Islet of Langerhans (tissue), 1 donor: ENCODE results near the gene FUBP1.
"Not testable (repeated sequence)": the region's sequence is repeated elsewhere in the genome, so short reads cannot be mapped to it uniquely, and the experiment has no call there.

ENCODE experiments used
- FAIRE-seq: peaks from one replicate; lab custom pipeline; 2011; peaks lifted over from hg19 to GRCh38; lab: Jason Lieb, UNC

The FUBP1 gene

DNA sequence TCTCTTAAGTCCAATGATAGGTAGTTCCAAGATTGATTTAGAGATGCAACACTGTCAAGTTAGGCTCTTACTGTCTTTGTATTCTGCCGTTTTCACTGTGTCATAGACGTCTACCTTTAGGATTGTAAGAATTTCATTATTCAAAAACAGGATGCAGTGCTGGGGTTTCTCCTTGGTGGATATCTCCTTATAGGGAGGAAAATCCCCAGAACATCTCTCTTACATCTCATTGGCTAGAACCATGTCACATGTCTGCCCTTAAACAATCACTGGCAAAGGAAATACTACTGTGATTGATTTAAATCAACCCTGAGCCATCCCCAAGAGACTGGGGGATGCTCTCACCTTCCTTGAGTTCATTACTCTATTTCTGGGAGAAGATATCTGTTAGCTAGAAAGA is 10.9 kb upstream of the FUBP1 start:
- FAIRE-seq: no peak

- FAIRE-seq: no peak
These were observed 9.0 kb upstream of the FUBP1 start for GRCh38 chr1:77987919-77988318.

DNA sequence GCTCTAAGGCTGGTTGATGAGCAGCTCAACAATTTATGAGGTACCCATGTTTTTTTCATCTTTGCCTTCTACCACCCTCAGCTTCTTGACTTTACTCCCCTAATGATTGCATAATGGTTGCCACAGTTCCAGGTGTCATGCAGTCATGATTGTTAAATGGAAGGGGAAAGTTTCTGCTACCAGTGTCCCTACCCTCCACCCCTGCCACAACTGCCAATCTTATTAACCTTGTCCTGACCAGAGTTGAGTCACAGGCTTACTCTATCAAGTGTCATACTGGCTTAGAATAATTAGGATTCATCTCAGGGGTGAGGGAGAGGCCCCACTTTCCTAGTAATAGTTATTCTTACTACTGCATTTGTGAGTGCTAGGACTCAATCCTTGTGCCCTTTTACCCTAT is 7.9 kb upstream of the FUBP1 start:
- FAIRE-seq: no peak

DNA sequence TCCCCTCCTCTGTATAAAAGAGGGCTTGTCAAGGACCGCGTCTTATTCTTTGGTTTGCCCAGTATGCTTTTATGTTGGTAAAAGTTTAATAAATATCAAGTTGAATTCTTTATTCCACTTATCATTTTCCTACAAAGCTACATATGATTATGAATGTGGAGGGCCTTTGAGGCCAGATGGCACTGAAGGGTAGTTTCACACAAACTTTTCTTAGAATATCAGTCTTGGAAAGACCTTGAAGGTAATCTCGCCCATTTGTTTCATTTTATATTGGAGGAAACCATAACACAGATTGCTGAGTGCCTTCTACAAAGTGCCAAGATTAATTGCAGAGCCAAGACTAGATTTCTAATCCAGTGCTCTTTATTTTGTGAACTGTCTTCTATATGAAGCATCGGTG is 5.8 kb upstream of the FUBP1 start:
- FAIRE-seq: no peak

- FAIRE-seq: no peak
These were observed 5.1 kb upstream of the FUBP1 start for GRCh38 chr1:77983997-77984355.

- not testable (repeated sequence) for FAIRE-seq
These were observed 4.6 kb upstream of the FUBP1 start for GRCh38 chr1:77983352-77983996.

GRCh38 chr1:77978293-77978968 is 441 bp downstream of the FUBP1 start:
- no peak for FAIRE-seq

- no peak for FAIRE-seq
These were observed 931 bp downstream of the FUBP1 start for GRCh38 chr1:77977989-77978292.

- no peak for FAIRE-seq
These were observed 2.3 kb downstream of the FUBP1 start for GRCh38 chr1:77976433-77977076.

GRCh38 chr1:77975907-77976306 is 3.0 kb downstream of the FUBP1 start:
- FAIRE-seq: no peak

- no peak for FAIRE-seq
These were observed 3.5 kb downstream of the FUBP1 start for GRCh38 chr1:77975386-77975785.

DNA sequence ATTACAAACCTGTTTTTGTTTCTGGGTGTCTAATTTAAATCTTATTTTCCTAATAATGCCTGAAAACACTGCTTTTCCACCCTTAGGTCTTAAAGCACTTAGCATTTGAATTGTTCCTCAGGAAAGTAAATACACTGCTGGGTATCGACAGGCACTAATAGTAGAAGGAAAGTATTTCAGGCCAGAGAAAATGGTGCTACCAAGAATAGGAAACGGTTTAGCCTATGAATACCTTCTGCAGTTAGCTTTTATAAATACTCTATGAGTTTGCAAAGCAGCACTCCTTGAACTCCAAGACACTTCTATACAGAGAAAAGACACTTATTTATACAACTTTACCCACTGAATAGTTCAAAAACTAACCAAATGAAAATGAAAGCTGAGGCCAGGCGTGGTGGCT is 6.8 kb downstream of the FUBP1 start:
- no peak for FAIRE-seq

DNA sequence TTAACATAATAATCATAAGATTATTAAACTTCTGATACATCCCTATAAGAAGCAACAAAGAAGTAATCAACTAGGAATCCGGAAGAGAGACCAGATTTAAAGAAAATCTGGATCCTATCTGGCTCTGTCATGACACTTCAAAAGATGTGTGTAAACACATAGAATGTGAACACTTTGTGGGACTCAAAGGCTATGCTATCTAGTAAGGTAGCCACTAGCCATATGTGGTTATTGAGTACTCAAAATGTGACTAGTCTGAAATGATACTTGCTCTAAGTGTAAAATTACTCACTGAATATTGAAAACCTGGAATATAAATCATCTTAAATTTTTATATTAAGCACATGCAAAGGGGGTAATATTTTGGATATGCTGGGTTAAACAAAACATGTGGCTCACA is 8.7 kb downstream of the FUBP1 start:
- no peak for FAIRE-seq

- no peak for FAIRE-seq
These were observed 12.6 kb downstream of the FUBP1 start for GRCh38 chr1:77966291-77966690.

GRCh38 chr1:77961392-77961791 is 17.5 kb downstream of the FUBP1 start:
- FAIRE-seq: peak; percentile 92

- no peak for FAIRE-seq
These were observed 20.0 kb downstream of the FUBP1 start for GRCh38 chr1:77958850-77959249.

GRCh38 chr1:77958391-77958790 is 20.5 kb downstream of the FUBP1 start:
- FAIRE-seq: no peak

DNA sequence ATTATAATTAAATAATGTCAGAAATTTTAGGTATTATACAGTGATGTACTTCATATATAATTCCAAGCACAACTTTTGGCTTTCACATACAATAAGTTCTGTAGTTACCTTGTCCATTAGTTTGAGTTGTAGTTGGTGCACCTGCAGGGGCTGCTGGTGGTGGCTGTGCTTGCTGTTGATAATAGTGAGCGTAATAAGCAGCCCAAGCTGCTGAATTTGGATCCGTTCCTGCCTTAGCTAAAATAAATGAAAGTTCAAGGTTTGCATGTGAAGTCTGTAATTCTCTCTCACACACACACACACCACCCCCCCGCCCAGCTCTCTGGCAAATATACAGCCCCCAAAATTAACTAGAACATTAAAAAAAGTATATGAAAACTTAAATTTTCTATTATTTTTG is 22.4 kb downstream of the FUBP1 start:
- no peak for FAIRE-seq

- FAIRE-seq: no peak
These were observed 23.2 kb downstream of the FUBP1 start for GRCh38 chr1:77955709-77956108.

GRCh38 chr1:77954521-77954920 is 24.4 kb downstream of the FUBP1 start:
- FAIRE-seq: no peak

DNA sequence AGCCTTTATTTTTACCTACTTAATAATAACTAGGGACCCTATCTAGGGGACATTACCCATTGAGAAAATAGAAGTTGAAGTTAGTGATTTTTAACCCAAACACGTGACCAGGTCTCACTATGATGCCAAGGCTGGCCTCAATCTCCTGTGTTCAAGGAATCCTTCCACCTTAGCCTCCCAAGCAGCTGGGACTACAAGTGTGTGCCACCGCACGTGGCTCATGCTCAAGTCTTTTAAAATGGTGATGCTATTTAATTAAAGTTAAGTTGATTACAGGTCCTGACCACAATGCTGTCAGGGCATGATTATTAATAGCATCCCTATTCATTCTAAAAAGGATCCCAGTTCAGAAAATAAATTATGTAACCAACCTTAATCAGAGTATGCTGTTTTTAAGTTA is 25.0 kb downstream of the FUBP1 start:
- FAIRE-seq: no peak

GRCh38 chr1:77951328-77951727 is 27.5 kb downstream of the FUBP1 start:
- FAIRE-seq: no peak

DNA sequence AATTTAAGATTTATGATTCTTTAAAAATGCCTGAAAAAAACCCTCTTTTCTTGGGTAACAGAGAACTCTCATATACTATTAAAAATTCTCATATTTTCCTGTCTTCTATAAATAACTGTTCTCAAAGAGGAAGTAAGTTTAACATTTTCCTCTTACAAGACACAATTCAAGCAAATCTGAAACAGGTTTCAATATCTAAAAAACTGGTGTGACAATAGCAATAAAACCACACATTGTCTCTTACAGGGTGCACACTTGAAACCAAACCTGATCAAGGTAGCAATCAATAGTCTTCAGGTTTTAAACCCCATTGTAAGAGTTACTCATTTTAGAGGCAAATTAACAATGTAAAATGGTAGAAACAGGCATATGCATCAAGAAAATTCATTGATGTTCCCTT is 28.0 kb downstream of the FUBP1 start:
- no peak for FAIRE-seq

DNA sequence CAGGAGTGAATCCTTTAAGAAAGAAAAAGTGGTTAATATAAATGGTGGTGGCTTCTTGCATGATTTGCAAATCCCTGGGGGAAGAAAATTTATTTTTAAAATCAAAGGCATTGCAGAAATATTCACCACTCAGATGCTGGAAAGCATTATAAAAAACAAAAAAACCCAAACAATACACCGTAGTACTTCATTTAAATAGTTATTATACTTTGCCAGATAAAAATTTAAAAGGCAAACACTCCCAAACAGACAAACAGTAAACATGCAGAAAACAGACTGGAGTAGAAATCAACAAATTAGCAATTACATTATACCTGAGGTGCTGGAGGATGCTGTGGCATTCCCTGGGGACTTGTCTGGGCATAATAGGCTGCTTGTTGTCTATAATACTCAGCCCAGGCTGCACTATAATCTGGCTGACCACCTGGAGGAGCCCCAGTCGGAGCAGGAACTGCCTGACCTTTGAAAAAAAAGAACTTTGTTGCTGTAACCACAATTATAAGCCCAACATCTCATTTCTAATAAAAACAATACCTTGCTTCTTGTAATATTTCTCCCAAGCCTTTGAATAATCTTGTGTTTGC is 29.9 kb downstream of the FUBP1 start:
- no peak for FAIRE-seq
